Activated CD4-positive, alpha-beta T cell treated with anti-CD3 and anti-CD28 coated beads, Interleukin-2, amount 10 ng/mL, durations not matched to agents 7 days and 5 days (primary cell): ENCODE data around the gene EIF2B4. TPM values are rescaled to one million over a fixed set of nuclear protein-coding genes. Genes with fewer than 3 reads are reported as not detected.

ENCODE experiments used
- CTCF ChIA-PET: fragments of 350-600 bp; sonication (Branson Sonifier 250); formaldehyde crosslinking; loops from one replicate; lab custom pipeline; 2021; ENCODE audit warnings: antibody characterized with exemption; lab: Charles Lee
- POLR2A ChIA-PET: fragments of 350-600 bp; sonication (Branson Sonifier 250); formaldehyde crosslinking; loops from one replicate; lab custom pipeline; 2021; ENCODE audit warnings: antibody characterized with exemption; lab: Charles Lee
- DNase-seq: peaks from one replicate; pipeline ENCODE4 v3.0.0-alpha.2; 2020
- H3K27ac Mint-ChIP-seq: one replicate; pipeline ENCODE4 v1.8.0; 2021; ENCODE audit warnings: mild to moderate bottlenecking, moderate library complexity, mixed read lengths
- H3K27me3 Mint-ChIP-seq: one replicate; pipeline ENCODE4 v1.8.0; 2021; ENCODE audit warnings: mixed read lengths
- H3K36me3 Mint-ChIP-seq: one replicate; pipeline ENCODE4 v1.8.0; 2021; ENCODE audit warnings: low read depth, mixed read lengths
- H3K4me1 Mint-ChIP-seq: one replicate; pipeline ENCODE4 v1.8.0; 2021; ENCODE audit warnings: mixed read lengths
- H3K4me3 Mint-ChIP-seq: one replicate; pipeline ENCODE4 v1.8.0; 2021; ENCODE audit warnings: mild to moderate bottlenecking, moderate library complexity, mixed read lengths
- H3K9me3 Mint-ChIP-seq: one replicate; pipeline ENCODE4 v1.8.0; 2021; ENCODE audit warnings: mixed read lengths
- total RNA-seq, 2 experiments: library from RNA; stranded (reverse); gene quantifications; one replicate each; pipeline ENCODE4 v1.2.3, GENCODE V29; 2021

Gene EIF2B4
- total RNA-seq = 10 to 100 TPM; 40.9 to 42.2 TPM

- ChIA-PET POLR2A (interaction anchor here (0.8 to 1.5 kb wide), 3 partner anchors 10 to 59 kb away, joined by 3 to 4 read pairs (median 3); partner anchors contain the start of gene GTF3C2), CTCF (interaction anchor here (0.6 to 2.4 kb wide), 17 partner anchors 9 to 314 kb away, joined by 3 to 15 read pairs (median 4); partner anchors contain the start of genes GTF3C2, NRBP1 and PPM1G)
- peaks cover 45% of the 10 kb centered on the region for H3K4me1 Mint-ChIP-seq
- H3K36me3 Mint-ChIP-seq = peaks cover 43% of the 10 kb centered on the region
- H3K27ac Mint-ChIP-seq = peak within 1 kb of the TSS; percentile 97
- no peaks in the 10 kb centered on the region for H3K9me3 Mint-ChIP-seq
- H3K4me3 Mint-ChIP-seq = peak within 1 kb of the TSS; percentile 84
- DNase-seq = peak; percentile 99
- no peaks in the 10 kb centered on the region for H3K27me3 Mint-ChIP-seq
Measured at GRCh38 chr2:27370026-27370815, at the start of gene EIF2B4, which contains the start of gene SNX17. Gene EIF2B4, minus strand, starts transcription at chr2:27370338. Its CDS starts 24 bp downstream, at chr2:27370314. Gene SNX17, plus strand, starts transcription at chr2:27370616. Its CDS starts 128 bp downstream, at chr2:27370744.

- POLR2A ChIA-PET = no interaction called here
- Mint-ChIP-seq H3K27ac (no peak overlapping the region), H3K27me3 (peaks cover 6% of the 10 kb centered on the region), H3K4me1 (peaks cover 4% of the 10 kb centered on the region), H3K4me3 (no peak overlapping the region), H3K36me3 (no peaks in the 10 kb centered on the region), H3K9me3 (peaks cover 2% of the 10 kb centered on the region)
- DNase-seq = no peak
- CTCF ChIA-PET = interaction anchor here (1.0 kb wide), 1 partner anchor 12 kb away, joined by 3 read pairs; the partner anchor contains the start of gene NRBP1
Measured at GRCh38 chr2:27416151-27416550, 46.0 kb upstream of the EIF2B4 start.

GRCh38 chr2:27412419-27413152 lies 42.4 kb upstream of the EIF2B4 start:
- DNase-seq = no peak
- Mint-ChIP-seq H3K4me1 (peaks cover 19% of the 10 kb centered on the region), H3K27me3 (peaks cover 6% of the 10 kb centered on the region), H3K36me3 (peaks cover 3% of the 10 kb centered on the region), H3K9me3 (peaks cover 6% of the 10 kb centered on the region), H3K27ac (no peak overlapping the region), H3K4me3 (no peak overlapping the region)
- CTCF ChIA-PET = no interaction called here
- POLR2A ChIA-PET = interaction anchor here (0.7 kb wide), 1 partner anchor 179 kb away, joined by 12 read pairs; no protein-coding TSS in a partner anchor

DNA sequence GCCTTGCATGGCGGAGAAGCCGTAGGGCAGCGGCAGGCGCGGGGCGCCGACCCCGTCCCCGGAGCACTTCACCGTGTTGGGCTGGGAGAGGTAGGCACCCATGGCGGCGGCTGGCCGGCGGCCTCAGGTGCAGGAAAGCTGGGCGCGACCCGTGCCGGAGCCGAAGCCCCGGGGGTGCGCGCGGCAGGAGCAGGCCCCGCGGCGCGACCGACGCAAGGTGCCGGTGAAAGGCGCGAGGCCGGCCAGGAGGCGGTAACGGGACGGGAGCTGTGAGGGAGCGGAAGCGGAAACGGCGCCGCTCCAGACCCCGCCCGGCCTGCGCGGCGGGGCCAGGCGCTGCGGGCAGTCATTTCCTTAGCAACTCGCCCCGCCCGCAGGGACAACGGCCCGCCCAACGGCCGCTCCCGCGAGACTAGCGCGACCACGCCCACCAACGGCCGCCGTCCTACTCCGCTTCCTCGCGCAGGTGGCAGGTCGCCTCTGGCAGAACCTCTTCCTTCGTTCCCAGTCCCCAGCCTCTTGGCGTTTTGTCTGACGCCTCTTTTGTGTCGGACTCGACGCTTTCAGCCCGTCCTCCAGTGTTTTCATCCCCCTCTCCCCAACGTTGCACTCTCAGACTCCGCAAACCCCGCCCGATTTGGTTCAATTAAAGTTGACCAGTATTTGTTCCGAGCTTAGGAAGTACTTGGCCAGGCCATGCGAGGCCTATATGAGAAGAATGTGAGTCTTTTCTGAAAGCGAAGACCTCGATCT lies 39.4 kb upstream of the EIF2B4 start, which contains the start of gene PPM1G:
TSS of gene PPM1G (minus strand) at position 271 of the 753 bp plus-strand sequence. CDS start at position 102, 169 bp downstream.
- Mint-ChIP-seq H3K27me3 (peaks cover 6% of the 10 kb centered on the region), H3K27ac (peak within 1 kb of the TSS; percentile 92)
- DNase-seq = peak; percentile 96

GRCh38 chr2:27408601-27409320 lies 38.6 kb upstream of the EIF2B4 start:
- peaks cover 18% of the 10 kb centered on the region for H3K36me3 Mint-ChIP-seq
- ChIA-PET POLR2A (interaction anchor here (0.8 kb wide), 1 partner anchor 20 kb away, joined by 5 read pairs; the partner anchor contains the start of gene NRBP1), CTCF (interaction anchor here (0.6 to 2.9 kb wide), 8 partner anchors 12 to 274 kb away, joined by 3 to 12 read pairs (median 4); partner anchors contain the start of genes NRBP1 and SNX17)
- H3K27me3 Mint-ChIP-seq = peaks cover 6% of the 10 kb centered on the region
- peak overlapping the region; percentile 89 for H3K27ac Mint-ChIP-seq
- H3K9me3 Mint-ChIP-seq = peaks cover 6% of the 10 kb centered on the region
- peaks cover 38% of the 10 kb centered on the region for H3K4me1 Mint-ChIP-seq
- H3K4me3 Mint-ChIP-seq = peak overlapping the region; percentile 82
- peak; percentile 25 for DNase-seq

More for the DNA sequence above, 39.4 kb upstream of the EIF2B4 start, which contains the start of gene PPM1G:
- peaks cover 6% of the 10 kb centered on the region for H3K9me3 Mint-ChIP-seq
- CTCF ChIA-PET = interaction anchor here (0.6 to 2.9 kb wide), 13 partner anchors 11 to 274 kb away, joined by 3 to 12 read pairs (median 3); partner anchors contain the start of genes NRBP1 and SNX17
- peaks cover 36% of the 10 kb centered on the region for H3K4me1 Mint-ChIP-seq
- POLR2A ChIA-PET = interaction anchor here (0.6 to 0.8 kb wide), 2 partner anchors 20 to 139 kb away, joined by 3 to 5 read pairs; partner anchors contain the start of gene NRBP1
- H3K4me3 Mint-ChIP-seq = peak within 1 kb of the TSS; percentile 82
- peaks cover 15% of the 10 kb centered on the region for H3K36me3 Mint-ChIP-seq

GRCh38 chr2:27407798-27408491 lies 37.8 kb upstream of the EIF2B4 start:
- DNase-seq = no peak
- H3K9me3 Mint-ChIP-seq = peaks cover 6% of the 10 kb centered on the region
- H3K4me3 Mint-ChIP-seq = peak overlapping the region; percentile 82
- ChIA-PET POLR2A (no interaction called here), CTCF (interaction anchor here (0.6 to 2.9 kb wide), 4 partner anchors 9 to 417 kb away, joined by 3 to 12 read pairs (median 5); partner anchors contain the start of genes EIF2B4 and NRBP1)
- H3K27me3 Mint-ChIP-seq = peaks cover 6% of the 10 kb centered on the region
- peak overlapping the region; percentile 89 for H3K27ac Mint-ChIP-seq
- peaks cover 43% of the 10 kb centered on the region for H3K4me1 Mint-ChIP-seq
- peaks cover 19% of the 10 kb centered on the region for H3K36me3 Mint-ChIP-seq

GRCh38 chr2:27400348-27401135 lies 30.4 kb upstream of the EIF2B4 start:
- Mint-ChIP-seq H3K4me1 (peaks cover 45% of the 10 kb centered on the region), H3K27me3 (no peaks in the 10 kb centered on the region), H3K4me3 (no peak overlapping the region), H3K9me3 (no peaks in the 10 kb centered on the region), H3K27ac (peak overlapping the region; percentile 64), H3K36me3 (peaks cover 30% of the 10 kb centered on the region)
- DNase-seq = no peak
- ChIA-PET CTCF (interaction anchor here (0.5 to 1.3 kb wide), 3 partner anchors 19 to 283 kb away, joined by 3 read pairs; no protein-coding TSS in a partner anchor), POLR2A (no interaction called here)

GRCh38 chr2:27398962-27399361 lies 28.8 kb upstream of the EIF2B4 start:
- DNase-seq = no peak
- Mint-ChIP-seq H3K4me3 (no peak overlapping the region), H3K27me3 (no peaks in the 10 kb centered on the region), H3K27ac (no peak overlapping the region), H3K9me3 (no peaks in the 10 kb centered on the region), H3K4me1 (peaks cover 40% of the 10 kb centered on the region), H3K36me3 (peaks cover 29% of the 10 kb centered on the region)
- ChIA-PET POLR2A (no interaction called here), CTCF (interaction anchor here (0.9 to 1.6 kb wide), 2 partner anchors 8 to 11 kb away, joined by 3 to 5 read pairs; partner anchors contain the start of gene PPM1G)

- H3K4me3 Mint-ChIP-seq = no peak overlapping the region
- H3K9me3 Mint-ChIP-seq = no peaks in the 10 kb centered on the region
- no peak overlapping the region for H3K27ac Mint-ChIP-seq
- ChIA-PET POLR2A (no interaction called here), CTCF (interaction anchor here (1.1 kb wide), 1 partner anchor 12 kb away, joined by 4 read pairs; no protein-coding TSS in a partner anchor)
- H3K4me1 Mint-ChIP-seq = peaks cover 39% of the 10 kb centered on the region
- no peak for DNase-seq
- no peaks in the 10 kb centered on the region for H3K27me3 Mint-ChIP-seq
- H3K36me3 Mint-ChIP-seq = peaks cover 29% of the 10 kb centered on the region
Measured at GRCh38 chr2:27393225-27393624, 23.1 kb upstream of the EIF2B4 start.
